ENCODE measurements around the gene DACT1.

- TF ChIP-seq CTCF (IDR thresholded peaks at IDR 0.05) (no peak), POLR2A (IDR thresholded peaks at IDR 0.05) (no peak)
Measured at GRCh38 chr14:58645641-58646040, 7.9 kb downstream of the DACT1 start.

All from thyroid gland (tissue), 4 donors.